PC-3 (cell line): ENCODE results near the gene HOMER3.

Experiments
- CTCF ChIP-seq: fragments of 300-600 bp; sonication (generic); conservative IDR thresholded peaks from 2 replicates; pipeline ENCODE4 v1.5.1; 2017; ENCODE audit warnings: antibody characterized with exemption, low read depth, mild to moderate bottlenecking, low read length
- EZH2 ChIP-seq: fragments of 300-600 bp; sonication (generic); IDR thresholded peaks from one replicate; pipeline ENCODE4 v1.6.1; 2017; ENCODE audit warnings: antibody characterized with exemption, mild to moderate bottlenecking, low read length; ENCODE audit not compliant: unreplicated experiment
- EZH2phosphoT487 ChIP-seq: fragments of 300-600 bp; sonication (generic); IDR thresholded peaks from 2 replicates; pipeline ENCODE4 v1.6.1; 2018; ENCODE audit warnings: mild to moderate bottlenecking, antibody characterized with exemption, low read length, borderline replicate concordance

- TF ChIP-seq CTCF (no peak), EZH2 (no peak), EZH2phosphoT487 (no peak)
Measured at GRCh38 chr19:18990128-18990708, 49.2 kb upstream of the HOMER3 start.
